ENCODE measurements around the gene GRM5.
"Not testable (repeated sequence)": the region's sequence is repeated elsewhere in the genome, so short reads cannot be mapped to it uniquely, and the experiment has no call there.

The GRM5 gene

GRCh38 chr11:89065651-89066201, at the start of gene GRM5:
TSS of gene GRM5 (minus strand) at chr11:89065982. CDS start at chr11:89047872, 18,110 bp downstream.
- in situ Hi-C loops (cut with HindIII; ENCODE audit: low sequenced_read_pairs), result not testable (repeated sequence)

GRCh38 chr11:89097956-89098355, 32.2 kb upstream of the GRM5 start:
- in situ Hi-C loops (cut with HindIII; ENCODE audit: low sequenced_read_pairs), result not testable (repeated sequence)

- in situ Hi-C loops (cut with HindIII; ENCODE audit: low sequenced_read_pairs), result not testable (repeated sequence)
Observed at GRCh38 chr11:89093806-89094205, 28.0 kb upstream of the GRM5 start.

- in situ Hi-C loops (cut with HindIII; ENCODE audit: low sequenced_read_pairs), result not testable (repeated sequence)
Observed at GRCh38 chr11:89084951-89085350, 19.2 kb upstream of the GRM5 start.

- in situ Hi-C loops (cut with HindIII; ENCODE audit: low sequenced_read_pairs), result not testable (repeated sequence)
Observed at GRCh38 chr11:89070911-89071310, 5.1 kb upstream of the GRM5 start.

- in situ Hi-C loops (cut with HindIII; ENCODE audit: low sequenced_read_pairs), result no loop called here
Observed at GRCh38 chr11:89067264-89067663, 1.5 kb upstream of the GRM5 start.

GRCh38 chr11:89065066-89065465, 716 bp downstream of the GRM5 start:
- in situ Hi-C loops (cut with HindIII; ENCODE audit: low sequenced_read_pairs), result no loop called here

- in situ Hi-C loops (cut with HindIII; ENCODE audit: low sequenced_read_pairs), result not testable (repeated sequence)
Observed at GRCh38 chr11:89063481-89063951, 2.3 kb downstream of the GRM5 start.

GRCh38 chr11:89062771-89063298, 2.9 kb downstream of the GRM5 start:
- in situ Hi-C loops (cut with HindIII; ENCODE audit: low sequenced_read_pairs), result not testable (repeated sequence)

GRCh38 chr11:89061839-89062238, 3.9 kb downstream of the GRM5 start:
- in situ Hi-C loops (cut with HindIII; ENCODE audit: low sequenced_read_pairs), result not testable (repeated sequence)

- in situ Hi-C loops (cut with HindIII; ENCODE audit: low sequenced_read_pairs), result not testable (repeated sequence)
Observed at GRCh38 chr11:89057406-89057805, 8.4 kb downstream of the GRM5 start.

GRCh38 chr11:89052220-89052619, 13.6 kb downstream of the GRM5 start:
- in situ Hi-C loops (cut with HindIII; ENCODE audit: low sequenced_read_pairs), result no loop called here

- in situ Hi-C loops (cut with HindIII; ENCODE audit: low sequenced_read_pairs), result not testable (repeated sequence)
Observed at GRCh38 chr11:89047159-89047558, 18.6 kb downstream of the GRM5 start.

- in situ Hi-C loops (cut with HindIII; ENCODE audit: low sequenced_read_pairs), result not testable (repeated sequence)
Observed at GRCh38 chr11:89043861-89044588, 21.8 kb downstream of the GRM5 start.

GRCh38 chr11:89029671-89030070, 36.1 kb downstream of the GRM5 start:
- in situ Hi-C loops (cut with HindIII; ENCODE audit: low sequenced_read_pairs), result not testable (repeated sequence)

- in situ Hi-C loops (cut with HindIII; ENCODE audit: low sequenced_read_pairs), result no loop called here
Observed at GRCh38 chr11:89021339-89021738, 44.4 kb downstream of the GRM5 start.

- in situ Hi-C loops (cut with HindIII; ENCODE audit: low sequenced_read_pairs), result not testable (repeated sequence)
Observed at GRCh38 chr11:89019827-89020547, 45.8 kb downstream of the GRM5 start.

GRCh38 chr11:89016214-89016613, 49.6 kb downstream of the GRM5 start:
- in situ Hi-C loops (cut with HindIII; ENCODE audit: low sequenced_read_pairs), result no loop called here

- in situ Hi-C loops (cut with HindIII; ENCODE audit: low sequenced_read_pairs), result no loop called here
Observed at GRCh38 chr11:89015614-89016013, 50.2 kb downstream of the GRM5 start.

GRCh38 chr11:89000852-89001251, 64.9 kb downstream of the GRM5 start:
- in situ Hi-C loops (cut with HindIII; ENCODE audit: low sequenced_read_pairs), result not testable (repeated sequence)

GRCh38 chr11:88979641-88980040, 86.1 kb downstream of the GRM5 start:
- in situ Hi-C loops (cut with HindIII; ENCODE audit: low sequenced_read_pairs), result no loop called here
